DLD1 (cell line): Measurements from ENCODE around the gene PRKAG2.

Experiments
- in situ Hi-C: cut with HindIII; loops from 2 replicates; pipeline ENCODE4 v1.10.0; 2017; ENCODE audit warnings: low sequenced_read_pairs

Gene PRKAG2

GRCh38 chr7:151632750-151633515 lies 244.0 kb downstream of the PRKAG2 start:
- in situ Hi-C loops: no loop called here

- in situ Hi-C loops: no loop called here
Measured at GRCh38 chr7:151631953-151632749, 244.8 kb downstream of the PRKAG2 start.

GRCh38 chr7:151631570-151631952 lies 245.4 kb downstream of the PRKAG2 start:
- in situ Hi-C loops: no loop called here

DNA sequence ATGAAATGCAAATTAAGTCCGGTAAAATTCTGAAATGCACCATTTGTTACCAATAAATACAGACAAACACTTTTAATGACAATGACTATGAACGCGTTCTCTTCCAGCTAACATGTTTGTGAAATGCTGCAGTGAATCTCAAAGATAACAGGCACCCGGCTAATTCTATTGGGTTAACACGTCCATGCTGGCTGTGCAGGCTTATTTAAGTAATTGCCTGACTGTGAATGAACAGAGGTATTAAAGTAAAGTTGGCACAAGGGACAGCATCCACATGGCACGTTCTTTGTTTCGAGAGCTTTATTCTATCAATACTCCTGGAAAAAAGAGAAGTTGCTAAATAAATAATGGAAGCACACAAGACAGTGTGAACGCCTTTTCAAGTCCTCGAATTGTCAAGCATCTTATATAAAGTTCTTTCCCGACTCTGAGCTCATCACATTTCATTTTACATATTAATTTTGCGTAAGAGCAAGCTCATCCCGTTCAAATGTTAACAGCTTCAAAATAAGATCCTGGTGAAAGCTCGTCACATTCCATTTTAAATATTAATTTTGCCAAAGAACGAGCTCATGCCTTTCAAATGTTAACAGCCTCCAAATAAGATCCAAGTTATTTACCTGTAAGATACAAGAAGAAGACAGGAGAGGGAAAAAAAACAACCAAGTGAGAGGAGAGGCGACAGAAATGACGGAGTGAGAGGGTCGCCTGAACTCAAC lies 245.9 kb downstream of the PRKAG2 start:
- in situ Hi-C loops: no loop called here

- in situ Hi-C loops: no loop called here
Measured at GRCh38 chr7:151630358-151630757, 246.6 kb downstream of the PRKAG2 start.

DNA sequence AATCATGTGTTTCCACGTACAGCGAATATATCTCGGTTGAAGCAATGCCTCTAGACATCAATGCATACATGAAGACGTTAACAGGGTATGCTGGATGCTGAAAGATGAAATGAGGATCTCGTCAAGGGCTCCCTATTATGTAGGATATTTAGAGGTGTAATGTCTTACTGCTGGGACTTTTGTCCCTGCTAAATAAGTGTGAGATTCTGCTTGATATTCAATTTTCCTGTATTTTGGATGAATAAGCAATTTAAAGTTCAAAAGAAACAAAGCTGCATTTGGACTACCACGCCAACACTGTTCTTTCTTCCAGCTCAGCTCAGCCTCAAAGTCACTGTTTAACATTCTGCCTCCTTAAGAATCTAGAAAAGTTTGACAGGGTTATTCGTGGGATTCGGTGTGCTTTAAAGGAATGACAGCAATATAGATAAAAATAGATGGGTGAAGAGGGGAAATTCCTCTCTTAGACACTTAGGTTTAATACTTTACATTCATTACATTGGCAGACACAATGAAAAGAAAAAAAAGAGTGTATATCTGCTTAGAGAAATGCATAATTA lies 247.1 kb downstream of the PRKAG2 start:
- in situ Hi-C loops: no loop called here

GRCh38 chr7:151628846-151629604 lies 247.9 kb downstream of the PRKAG2 start:
- in situ Hi-C loops: no loop called here

DNA sequence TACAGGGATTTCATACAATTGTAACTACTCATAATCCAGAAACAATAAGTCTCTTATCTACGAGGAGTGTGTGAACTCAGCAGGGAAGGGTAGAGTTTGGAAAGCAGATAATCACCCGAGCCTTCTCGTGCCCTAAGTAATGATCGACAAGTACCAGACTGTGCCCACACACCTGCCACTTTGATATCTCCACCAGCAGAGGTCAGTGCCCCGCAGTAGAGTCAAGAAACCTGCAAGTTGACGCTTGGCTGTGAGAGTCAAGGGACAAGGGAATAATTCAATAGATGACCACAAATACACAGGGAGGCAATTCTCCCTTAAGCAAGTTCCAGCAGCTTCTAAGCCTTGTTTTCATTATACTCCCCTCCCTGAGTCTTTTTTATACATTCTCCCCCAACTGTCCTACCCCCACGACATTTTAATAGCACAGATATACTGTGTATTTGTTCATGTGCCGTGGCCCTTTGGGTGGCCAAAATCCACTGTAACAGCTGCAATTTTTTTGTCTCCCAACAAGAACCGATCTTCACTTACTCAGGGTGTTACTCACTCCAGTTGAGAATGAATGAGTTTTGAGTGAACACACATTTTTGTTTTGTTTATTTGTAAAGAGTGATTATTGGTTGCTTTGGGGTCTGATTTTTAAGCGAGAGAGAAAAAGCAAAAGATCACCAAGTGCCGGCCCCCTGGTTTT lies 250.3 kb downstream of the PRKAG2 start:
- in situ Hi-C loops: no loop called here

- in situ Hi-C loops: no loop called here
Measured at GRCh38 chr7:151625606-151626005, 251.3 kb downstream of the PRKAG2 start.

GRCh38 chr7:151624246-151624928 lies 252.5 kb downstream of the PRKAG2 start:
- in situ Hi-C loops: no loop called here

DNA sequence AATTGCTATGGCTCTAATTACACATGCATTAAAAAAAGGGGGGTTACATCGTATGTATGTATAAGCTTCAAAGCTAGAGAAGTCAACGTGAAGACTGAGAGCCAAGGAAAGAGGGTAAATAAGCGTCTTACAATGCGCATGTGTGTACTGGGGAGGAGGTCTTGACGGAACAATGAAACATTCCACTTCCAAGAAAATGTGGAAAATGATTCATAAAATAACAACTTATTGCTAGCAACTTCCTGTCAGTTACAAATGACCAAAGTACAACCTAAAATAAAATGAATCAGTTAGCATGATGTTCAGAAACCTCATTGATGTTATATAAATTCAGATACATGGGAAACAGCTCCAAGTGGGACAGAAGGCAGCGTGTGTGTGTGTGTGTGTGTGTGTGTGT lies 253.1 kb downstream of the PRKAG2 start:
- in situ Hi-C loops: no loop called here

DNA sequence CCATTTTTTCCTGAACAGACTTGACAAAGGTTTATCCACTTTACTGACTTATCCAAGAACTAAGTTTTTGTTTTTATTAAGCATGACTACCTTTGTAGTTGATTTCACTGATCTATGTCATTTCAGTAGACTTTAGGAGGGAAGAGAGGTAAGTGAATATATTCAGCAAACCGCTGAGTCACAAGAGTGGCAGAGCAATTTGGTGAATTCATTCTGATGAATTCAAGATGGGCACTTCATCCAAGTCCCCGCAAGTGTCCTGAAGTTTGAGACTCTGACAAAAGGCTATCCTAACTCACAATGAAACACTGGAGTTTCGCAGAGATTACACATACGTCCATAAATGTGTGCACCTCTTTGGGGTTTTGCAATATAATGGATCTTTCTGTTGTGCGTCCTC lies 255.0 kb downstream of the PRKAG2 start:
- in situ Hi-C loops: no loop called here

- in situ Hi-C loops: no loop called here
Measured at GRCh38 chr7:151616443-151617213, 260.3 kb downstream of the PRKAG2 start.

- in situ Hi-C loops: no loop called here
Measured at GRCh38 chr7:151615784-151616183, 261.1 kb downstream of the PRKAG2 start.

DNA sequence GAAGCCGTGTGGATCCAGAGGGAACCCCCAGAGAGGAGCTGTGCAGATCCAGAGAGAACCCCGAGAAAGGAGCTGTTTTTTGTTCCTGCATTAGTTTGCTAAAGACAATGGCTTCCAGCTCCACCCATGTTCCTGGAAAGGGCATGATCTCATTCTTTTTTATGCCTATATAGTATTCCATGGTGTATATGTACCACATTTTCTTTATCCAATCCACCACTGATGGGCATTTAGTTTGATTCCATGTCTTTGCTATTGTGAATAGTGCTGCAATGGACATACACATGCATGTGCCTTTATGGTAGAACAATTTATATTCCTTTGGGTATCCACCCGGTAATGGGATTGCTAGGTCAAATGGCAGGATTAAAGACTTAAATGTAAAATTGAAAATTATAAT lies 261.9 kb downstream of the PRKAG2 start:
- in situ Hi-C loops: no loop called here

- in situ Hi-C loops: no loop called here
Measured at GRCh38 chr7:151614019-151614418, 262.9 kb downstream of the PRKAG2 start.

DNA sequence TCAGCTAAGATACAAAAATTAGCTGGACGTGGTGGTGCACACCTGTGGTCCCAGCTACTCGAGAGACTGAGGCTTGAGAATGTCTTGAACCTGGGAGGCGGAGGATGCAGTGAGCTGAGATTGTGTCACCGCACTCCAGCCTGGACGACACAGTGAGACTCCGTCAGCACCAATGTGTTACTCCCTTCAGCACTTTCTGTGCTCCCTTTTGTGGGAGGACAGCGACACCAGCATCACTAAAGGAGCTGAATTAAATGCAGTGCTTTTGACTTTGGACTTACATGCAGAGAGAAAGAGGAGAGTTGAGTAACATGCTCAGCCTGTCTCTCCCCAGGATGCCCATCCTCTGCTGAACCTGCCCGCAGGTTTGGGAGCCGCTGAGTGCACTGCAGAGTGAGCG lies 265.0 kb downstream of the PRKAG2 start:
- in situ Hi-C loops: no loop called here

DNA sequence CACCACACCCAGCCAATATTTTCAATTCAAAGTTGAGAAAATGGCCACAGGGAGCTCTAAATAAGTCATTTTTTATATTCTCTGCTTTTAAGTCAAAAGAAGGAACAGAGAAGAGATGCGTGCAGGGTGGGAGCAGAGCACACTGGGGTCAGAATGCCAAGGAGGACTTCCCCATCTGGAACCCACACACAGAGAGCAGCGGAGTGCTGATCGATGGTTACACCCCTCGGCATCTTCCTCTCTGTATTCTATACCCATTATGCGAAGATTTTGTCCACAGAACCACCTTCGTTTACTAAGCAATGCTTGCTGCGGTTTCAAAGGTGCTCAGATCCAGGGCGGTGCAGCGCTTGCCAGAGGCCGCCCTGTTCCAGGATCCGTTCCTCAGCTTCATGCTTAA lies 265.9 kb downstream of the PRKAG2 start:
- in situ Hi-C loops: no loop called here
